ENCODE results near the gene NAPEPLD. TPM values are rescaled to one million over a fixed set of nuclear protein-coding genes. Genes with fewer than 3 reads are reported as not detected.
"Not testable (repeated sequence)": the region's sequence is repeated elsewhere in the genome, so short reads cannot be mapped to it uniquely, and the experiment has no call there.

The NAPEPLD gene
- total RNA-seq, 2 experiments from 2014 or later, result 13.5 to 15.4 TPM

GRCh38 chr7:103082497-103082896 lies 66.4 kb downstream of the NAPEPLD start:
- CTCF ChIA-PET (ENCODE audit: unreplicated experiment), result no interaction called here
- intact Hi-C loops (cut with micrococcal nuclease; ENCODE audit: unreplicated experiment), result no loop called here
- POLR2A ChIA-PET, result interaction anchor here (0.7 to 2.9 kb wide), 4 partner anchors 7 to 1094 kb away, joined by 3 to 19 read pairs (median 4); partner anchors contain the start of genes ARMC10 and FBXL13
- H3K27ac ChIP-seq (ENCODE audit: low read depth, low read length, poor library complexity, severe bottlenecking), result no peak overlapping the region
- TF ChIP-seq EZH2phosphoT487 (IDR thresholded peaks at IDR 0.05; ENCODE audit: borderline replicate concordance, low read depth, low read length) (no peak), CTCF (conservative IDR thresholded peaks at IDR 0.05; ENCODE audit: low read length) (no peak)
- BruUV-seq (replicated peaks), result no TSS peak
- H3K9me2 ChIP-seq (ENCODE audit: insufficient read depth, low read length), result no peaks in the 10 kb centered on the region
- H3K36me3 ChIP-seq (ENCODE audit: insufficient read depth, low read length), result peaks cover 48% of the 10 kb centered on the region
- H3K4me1 ChIP-seq (ENCODE audit: insufficient read depth, low read length, poor library complexity, severe bottlenecking), result no peaks in the 10 kb centered on the region
- no peak overlapping the region for H2AFZ ChIP-seq (ENCODE audit: low read length)
- no peaks in the 10 kb centered on the region for H4K20me1 ChIP-seq (ENCODE audit: insufficient read depth, low read length)
- no peaks in the 10 kb centered on the region for H3K9me3 ChIP-seq (ENCODE audit: low read length)
- peaks cover 13% of the 10 kb centered on the region; the same call in 1 of the 2 replicates for H3K79me2 ChIP-seq (ENCODE audit: insufficient read depth, low read depth, low read length)
- DNase-seq (ENCODE audit: low spot score), result no peak
- no peak overlapping the region for H3K4me2 ChIP-seq (ENCODE audit: low read length)
- no peak overlapping the region for H3K4me3 ChIP-seq (ENCODE audit: low read depth, low read length, poor library complexity, severe bottlenecking)

GRCh38 chr7:103080923-103081322 lies 68.0 kb downstream of the NAPEPLD start:
- Histone ChIP-seq H3K27ac (ENCODE audit: low read depth, low read length, poor library complexity, severe bottlenecking) (no peak overlapping the region), H3K4me1 (ENCODE audit: insufficient read depth, low read length, poor library complexity, severe bottlenecking) (peaks cover 7% of the 10 kb centered on the region), H2AFZ (ENCODE audit: low read length) (no peak overlapping the region), H3K9me3 (ENCODE audit: low read length) (no peaks in the 10 kb centered on the region), H3K36me3 (ENCODE audit: insufficient read depth, low read length) (peaks cover 38% of the 10 kb centered on the region), H3K4me2 (ENCODE audit: low read length) (no peak overlapping the region), H4K20me1 (ENCODE audit: insufficient read depth, low read length) (no peaks in the 10 kb centered on the region), H3K4me3 (ENCODE audit: low read depth, low read length, poor library complexity, severe bottlenecking) (no peak overlapping the region), H3K9me2 (ENCODE audit: insufficient read depth, low read length) (no peaks in the 10 kb centered on the region), H3K79me2 (ENCODE audit: insufficient read depth, low read depth, low read length) (peaks cover 28% of the 10 kb centered on the region)
- intact Hi-C loops (cut with micrococcal nuclease; ENCODE audit: unreplicated experiment), result no loop called here
- ChIA-PET POLR2A (interaction anchor here (2.2 kb wide), 1 partner anchor 16 kb away, joined by 5 read pairs; no protein-coding TSS in a partner anchor), CTCF (ENCODE audit: unreplicated experiment) (no interaction called here)
- BruUV-seq (replicated peaks), result no TSS peak
- DNase-seq (ENCODE audit: low spot score), result no peak
- TF ChIP-seq CTCF (conservative IDR thresholded peaks at IDR 0.05; ENCODE audit: low read length), result no peak
- TF ChIP-seq EZH2phosphoT487 (IDR thresholded peaks at IDR 0.05; ENCODE audit: borderline replicate concordance, low read depth, low read length), result no peak

GRCh38 chr7:103079836-103080235 lies 69.1 kb downstream of the NAPEPLD start:
- Histone ChIP-seq H2AFZ (ENCODE audit: low read length) (no peak overlapping the region), H3K4me3 (ENCODE audit: low read depth, low read length, poor library complexity, severe bottlenecking) (no peak overlapping the region), H3K9me2 (ENCODE audit: insufficient read depth, low read length) (no peaks in the 10 kb centered on the region), H3K36me3 (ENCODE audit: insufficient read depth, low read length) (peaks cover 29% of the 10 kb centered on the region), H4K20me1 (ENCODE audit: insufficient read depth, low read length) (no peaks in the 10 kb centered on the region), H3K9me3 (ENCODE audit: low read length) (no peaks in the 10 kb centered on the region), H3K4me2 (ENCODE audit: low read length) (no peak overlapping the region), H3K79me2 (ENCODE audit: insufficient read depth, low read depth, low read length) (peaks cover 34% of the 10 kb centered on the region), H3K27ac (ENCODE audit: low read depth, low read length, poor library complexity, severe bottlenecking) (no peak overlapping the region), H3K4me1 (ENCODE audit: insufficient read depth, low read length, poor library complexity, severe bottlenecking) (peaks cover 9% of the 10 kb centered on the region)
- intact Hi-C loops (cut with micrococcal nuclease; ENCODE audit: unreplicated experiment), result no loop called here
- no peak for DNase-seq (ENCODE audit: low spot score)
- ChIA-PET POLR2A (interaction anchor here (0.6 to 1.0 kb wide), 3 partner anchors 9 to 68 kb away, joined by 3 to 4 read pairs (median 3); no protein-coding TSS in a partner anchor), CTCF (ENCODE audit: unreplicated experiment) (no interaction called here)
- no TSS peak for BruUV-seq (replicated peaks)
- TF ChIP-seq EZH2phosphoT487 (IDR thresholded peaks at IDR 0.05; ENCODE audit: borderline replicate concordance, low read depth, low read length), result no peak
- TF ChIP-seq CTCF (conservative IDR thresholded peaks at IDR 0.05; ENCODE audit: low read length), result no peak

GRCh38 chr7:103078226-103078625 lies 70.7 kb downstream of the NAPEPLD start:
- BruUV-seq (replicated peaks); H3K27ac ChIP-seq (ENCODE audit: low read depth, low read length, poor library complexity, severe bottlenecking); CTCF ChIA-PET (ENCODE audit: unreplicated experiment); H3K9me2 ChIP-seq (ENCODE audit: insufficient read depth, low read length); POLR2A ChIA-PET; intact Hi-C loops (cut with micrococcal nuclease; ENCODE audit: unreplicated experiment); H4K20me1 ChIP-seq (ENCODE audit: insufficient read depth, low read length); H3K4me3 ChIP-seq (ENCODE audit: low read depth, low read length, poor library complexity, severe bottlenecking); H3K9me3 ChIP-seq (ENCODE audit: low read length); DNase-seq (ENCODE audit: low spot score); H2AFZ ChIP-seq (ENCODE audit: low read length); H3K4me2 ChIP-seq (ENCODE audit: low read length): not testable (repeated sequence)
- peaks cover 13% of the 10 kb centered on the region; the same call in 1 of the 2 replicates for H3K36me3 ChIP-seq (ENCODE audit: insufficient read depth, low read length)
- H3K79me2 ChIP-seq (ENCODE audit: insufficient read depth, low read depth, low read length), result peaks cover 34% of the 10 kb centered on the region
- peaks cover 13% of the 10 kb centered on the region for H3K4me1 ChIP-seq (ENCODE audit: insufficient read depth, low read length, poor library complexity, severe bottlenecking)

All from OCI-LY7 (cell line).